Measurements from ENCODE around the gene CDK5R1.
"Not testable (repeated sequence)": the region's sequence is repeated elsewhere in the genome, so short reads cannot be mapped to it uniquely, and the experiment has no call there.

Gene CDK5R1

DNA sequence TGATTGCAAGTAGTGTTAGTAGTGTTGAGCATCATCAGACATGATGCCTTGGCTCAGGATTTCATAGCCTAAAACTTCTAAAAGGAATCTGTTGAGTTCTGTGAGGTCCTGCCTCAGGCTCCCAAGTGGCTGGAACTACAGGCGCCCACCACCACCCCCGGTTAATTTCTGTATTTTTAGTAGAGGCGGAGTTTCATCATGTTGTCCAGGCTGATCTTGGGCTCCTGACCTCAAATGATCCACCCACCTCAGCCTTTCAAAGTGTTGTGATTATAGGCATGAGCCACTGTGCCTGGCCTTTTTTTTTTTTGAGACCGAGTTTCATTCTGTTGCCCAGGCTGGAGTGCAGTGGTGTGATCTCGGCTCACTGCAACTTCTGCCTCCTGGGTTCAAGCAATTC, 36.8 kb upstream of the CDK5R1 start:
- Histone ChIP-seq H3K36me3 (ENCODE audit: insufficient read depth, low read length) (peaks cover 60% of the 10 kb centered on the region), H3K4me2 (ENCODE audit: low read depth, low read length, poor library complexity, severe bottlenecking) (peak overlapping the region; percentile 80), H3K27me3 (ENCODE audit: insufficient read depth, low read length, poor library complexity, severe bottlenecking) (no peaks in the 10 kb centered on the region), H3K9ac (ENCODE audit: low read depth, low read length, poor library complexity, severe bottlenecking) (no peak overlapping the region), H3K4me3 (ENCODE audit: low read length, poor library complexity, severe bottlenecking) (no peak overlapping the region), H2AFZ (ENCODE audit: low read length) (no peak overlapping the region), H3K79me2 (ENCODE audit: insufficient read depth, low read length) (peaks cover 82% of the 10 kb centered on the region), H3K4me1 (ENCODE audit: insufficient read depth, low read length, poor library complexity, severe bottlenecking) (peaks cover 45% of the 10 kb centered on the region), H4K20me1 (ENCODE audit: insufficient read depth, low read length, poor library complexity, severe bottlenecking) (peaks cover 64% of the 10 kb centered on the region), H3K9me3 (ENCODE audit: insufficient read depth, low read depth, low read length) (no peaks in the 10 kb centered on the region), H3F3A (ENCODE audit: low read depth) (no peaks in the 10 kb centered on the region), H3K9me2 (replicated peaks; ENCODE audit: low read depth, low read length) (no peaks in the 10 kb centered on the region)
- TF ChIP-seq EZH2phosphoT487 (IDR thresholded peaks at IDR 0.05; ENCODE audit: borderline replicate concordance): no peak
- TF ChIP-seq, protein P1, sequence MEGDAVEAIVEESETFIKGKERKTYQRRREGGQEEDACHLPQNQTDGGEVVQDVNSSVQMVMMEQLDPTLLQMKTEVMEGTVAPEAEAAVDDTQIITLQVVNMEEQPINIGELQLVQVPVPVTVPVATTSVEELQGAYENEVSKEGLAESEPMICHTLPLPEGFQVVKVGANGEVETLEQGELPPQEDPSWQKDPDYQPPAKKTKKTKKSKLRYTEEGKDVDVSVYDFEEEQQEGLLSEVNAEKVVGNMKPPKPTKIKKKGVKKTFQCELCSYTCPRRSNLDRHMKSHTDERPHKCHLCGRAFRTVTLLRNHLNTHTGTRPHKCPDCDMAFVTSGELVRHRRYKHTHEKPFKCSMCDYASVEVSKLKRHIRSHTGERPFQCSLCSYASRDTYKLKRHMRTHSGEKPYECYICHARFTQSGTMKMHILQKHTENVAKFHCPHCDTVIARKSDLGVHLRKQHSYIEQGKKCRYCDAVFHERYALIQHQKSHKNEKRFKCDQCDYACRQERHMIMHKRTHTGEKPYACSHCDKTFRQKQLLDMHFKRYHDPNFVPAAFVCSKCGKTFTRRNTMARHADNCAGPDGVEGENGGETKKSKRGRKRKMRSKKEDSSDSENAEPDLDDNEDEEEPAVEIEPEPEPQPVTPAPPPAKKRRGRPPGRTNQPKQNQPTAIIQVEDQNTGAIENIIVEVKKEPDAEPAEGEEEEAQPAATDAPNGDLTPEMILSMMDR (conservative IDR thresholded peaks at IDR 0.05; ENCODE audit: low read length): no peak

DNA sequence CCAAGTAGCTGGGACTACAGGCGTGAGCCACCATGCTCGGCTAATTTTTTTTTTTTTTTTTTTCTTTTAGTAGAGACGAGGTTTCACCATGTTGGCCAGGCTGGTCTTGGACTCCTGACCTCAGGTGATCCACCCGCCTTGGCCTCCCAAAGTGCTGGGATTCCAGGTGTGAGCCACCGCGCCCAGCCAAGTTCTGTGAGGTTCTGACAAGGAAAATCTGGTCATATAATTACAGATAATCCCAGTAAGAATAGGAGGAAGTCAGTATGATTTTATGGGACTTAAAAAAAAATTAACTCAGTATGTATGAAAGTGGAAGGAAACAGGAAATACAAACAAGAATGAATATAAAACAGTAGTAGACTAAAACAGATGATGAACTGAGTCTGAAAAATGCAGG, 36.4 kb upstream of the CDK5R1 start:
- not testable (repeated sequence) for H3F3A ChIP-seq (ENCODE audit: low read depth); H3K9me2 ChIP-seq (replicated peaks; ENCODE audit: low read depth, low read length); H3K9me3 ChIP-seq (ENCODE audit: insufficient read depth, low read depth, low read length); H3K27me3 ChIP-seq (ENCODE audit: insufficient read depth, low read length, poor library complexity, severe bottlenecking); H3K9ac ChIP-seq (ENCODE audit: low read depth, low read length, poor library complexity, severe bottlenecking); H3K4me3 ChIP-seq (ENCODE audit: low read length, poor library complexity, severe bottlenecking); H2AFZ ChIP-seq (ENCODE audit: low read length)
- peaks cover 62% of the 10 kb centered on the region for H4K20me1 ChIP-seq (ENCODE audit: insufficient read depth, low read length, poor library complexity, severe bottlenecking)
- H3K36me3 ChIP-seq (ENCODE audit: insufficient read depth, low read length): peaks cover 65% of the 10 kb centered on the region
- peaks cover 82% of the 10 kb centered on the region for H3K79me2 ChIP-seq (ENCODE audit: insufficient read depth, low read length)
- peak overlapping the region; percentile 80 for H3K4me2 ChIP-seq (ENCODE audit: low read depth, low read length, poor library complexity, severe bottlenecking)
- peaks cover 44% of the 10 kb centered on the region for H3K4me1 ChIP-seq (ENCODE audit: insufficient read depth, low read length, poor library complexity, severe bottlenecking)

DNA sequence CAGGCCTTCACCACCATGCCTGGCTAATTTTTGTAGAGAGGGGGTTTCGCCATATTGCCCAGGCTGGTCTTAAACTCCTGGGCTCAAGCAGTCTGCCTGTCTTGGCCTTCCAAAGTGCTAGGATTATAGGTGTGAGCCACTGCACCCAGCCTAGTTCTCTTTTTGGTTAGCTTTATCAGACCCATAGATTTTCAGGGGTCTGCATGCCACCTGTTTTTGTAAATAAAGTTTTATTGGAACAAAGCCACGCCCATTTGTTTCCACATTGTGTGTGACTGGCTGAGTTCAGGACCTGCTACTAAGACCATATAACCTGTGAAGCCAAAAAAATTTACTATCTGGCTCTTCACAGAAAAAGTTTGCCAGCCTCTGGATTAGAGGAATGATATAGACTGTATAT, 34.9 kb upstream of the CDK5R1 start:
- H4K20me1 ChIP-seq (ENCODE audit: insufficient read depth, low read length, poor library complexity, severe bottlenecking): peaks cover 47% of the 10 kb centered on the region
- peaks cover 72% of the 10 kb centered on the region for H3K79me2 ChIP-seq (ENCODE audit: insufficient read depth, low read length)
- no peak overlapping the region for H3K4me2 ChIP-seq (ENCODE audit: low read depth, low read length, poor library complexity, severe bottlenecking)
- H3K4me1 ChIP-seq (ENCODE audit: insufficient read depth, low read length, poor library complexity, severe bottlenecking): peaks cover 29% of the 10 kb centered on the region
- H3K36me3 ChIP-seq (ENCODE audit: insufficient read depth, low read length): peaks cover 76% of the 10 kb centered on the region
- no peaks in the 10 kb centered on the region for H3K9me2 ChIP-seq (replicated peaks; ENCODE audit: low read depth, low read length)
- H3K9me3 ChIP-seq (ENCODE audit: insufficient read depth, low read depth, low read length): no peaks in the 10 kb centered on the region
- H2AFZ ChIP-seq (ENCODE audit: low read length): no peak overlapping the region
- H3K27me3 ChIP-seq (ENCODE audit: insufficient read depth, low read length, poor library complexity, severe bottlenecking): no peaks in the 10 kb centered on the region
- TF ChIP-seq EZH2phosphoT487 (IDR thresholded peaks at IDR 0.05; ENCODE audit: borderline replicate concordance): no peak
- TF ChIP-seq, protein P1 (conservative IDR thresholded peaks at IDR 0.05; ENCODE audit: low read length): no peak
- H3F3A ChIP-seq (ENCODE audit: low read depth): no peaks in the 10 kb centered on the region
- no peak overlapping the region for H3K4me3 ChIP-seq (ENCODE audit: low read length, poor library complexity, severe bottlenecking)
- no peak overlapping the region for H3K9ac ChIP-seq (ENCODE audit: low read depth, low read length, poor library complexity, severe bottlenecking)

DNA sequence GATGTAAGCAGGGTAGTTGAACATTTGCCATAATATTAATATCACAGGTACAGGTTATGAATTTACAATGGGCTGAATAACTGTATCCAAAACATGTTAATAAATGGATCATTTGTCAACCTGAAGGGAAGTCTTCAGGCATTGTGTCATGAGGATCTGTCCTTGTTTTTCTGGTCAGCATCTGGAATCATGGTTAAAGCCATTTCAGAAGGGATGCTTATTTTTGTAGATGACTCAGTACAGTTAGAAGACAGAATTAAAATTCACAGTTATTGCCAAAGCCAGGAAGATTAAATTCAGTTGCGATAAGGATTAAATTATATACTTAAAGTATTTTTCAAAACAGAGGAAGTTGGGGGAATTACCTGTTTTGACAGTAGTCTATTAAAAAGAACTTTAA, 34.5 kb upstream of the CDK5R1 start:
- H2AFZ ChIP-seq (ENCODE audit: low read length): no peak overlapping the region
- peaks cover 44% of the 10 kb centered on the region for H4K20me1 ChIP-seq (ENCODE audit: insufficient read depth, low read length, poor library complexity, severe bottlenecking)
- H3K4me3 ChIP-seq (ENCODE audit: low read length, poor library complexity, severe bottlenecking): no peak overlapping the region
- TF ChIP-seq, protein P1 (conservative IDR thresholded peaks at IDR 0.05; ENCODE audit: low read length): no peak
- TF ChIP-seq EZH2phosphoT487 (IDR thresholded peaks at IDR 0.05; ENCODE audit: borderline replicate concordance): no peak
- H3K4me1 ChIP-seq (ENCODE audit: insufficient read depth, low read length, poor library complexity, severe bottlenecking): peaks cover 25% of the 10 kb centered on the region
- H3K27me3 ChIP-seq (ENCODE audit: insufficient read depth, low read length, poor library complexity, severe bottlenecking): no peaks in the 10 kb centered on the region
- H3K79me2 ChIP-seq (ENCODE audit: insufficient read depth, low read length): peaks cover 68% of the 10 kb centered on the region
- H3K36me3 ChIP-seq (ENCODE audit: insufficient read depth, low read length): peaks cover 80% of the 10 kb centered on the region
- H3K9me3 ChIP-seq (ENCODE audit: insufficient read depth, low read depth, low read length): no peaks in the 10 kb centered on the region
- H3F3A ChIP-seq (ENCODE audit: low read depth): no peaks in the 10 kb centered on the region
- H3K9me2 ChIP-seq (replicated peaks; ENCODE audit: low read depth, low read length): no peaks in the 10 kb centered on the region
- no peak overlapping the region for H3K4me2 ChIP-seq (ENCODE audit: low read depth, low read length, poor library complexity, severe bottlenecking)
- H3K9ac ChIP-seq (ENCODE audit: low read depth, low read length, poor library complexity, severe bottlenecking): no peak overlapping the region
